Natural killer cell (primary cell): Measurements from ENCODE around the gene SP6. TPM values are rescaled to one million over a fixed set of nuclear protein-coding genes. Genes with fewer than 3 reads are reported as not detected.

Experiments used
- ATAC-seq, 3 donors: fragments of 150-1000 bp in 2 of 3; fragments of 200-7000 bp in 1 of 3; cut with Tn5 transposase; 1 replicate in 1 of 3; 2 replicates in 2 of 3; pipeline ENCODE4 v1.10.0; 2021; ENCODE audit warnings: mild to moderate bottlenecking in 2 of 3, moderate library complexity in 2 of 3
- DNase-seq, 2 donors: peaks; one replicate each; pipeline versions ENCODE4 v3.0.0 to v3.0.0-alpha.2; 2013 to 2021; ENCODE audit warnings: mixed read lengths in 1 of 2
- H3K27ac ChIP-seq: one replicate; pipeline ENCODE4 v1.5.1; 2013; ENCODE audit warnings: mild to moderate bottlenecking, low read length
- H3K27me3 ChIP-seq: one replicate; pipeline ENCODE4 v1.6.1; 2013; ENCODE audit warnings: low read length; ENCODE audit not compliant: control insufficient read depth, insufficient read depth
- H3K36me3 ChIP-seq: one replicate; pipeline ENCODE4 v1.6.1; 2013; ENCODE audit warnings: low read length; ENCODE audit not compliant: control insufficient read depth, insufficient read depth
- H3K4me1 ChIP-seq: one replicate; pipeline ENCODE4 v1.6.1; 2013; ENCODE audit warnings: low read length; ENCODE audit not compliant: control insufficient read depth, insufficient read depth
- H3K4me3 ChIP-seq: one replicate; pipeline ENCODE4 v1.5.1; 2013; ENCODE audit warnings: low read length
- H3K9me3 ChIP-seq: one replicate; pipeline ENCODE4 v1.6.1; 2013; ENCODE audit warnings: low read length; ENCODE audit not compliant: control insufficient read depth, insufficient read depth
- H3K27ac Mint-ChIP-seq, 2 donors: one replicate each; pipeline ENCODE4 v1.8.0; 2022; ENCODE audit warnings: mild to moderate bottlenecking in 2 of 2, mixed read lengths in 2 of 2, moderate library complexity in 1 of 2
- H3K27me3 Mint-ChIP-seq, 2 donors: one replicate each; pipeline ENCODE4 v1.8.0; 2022; ENCODE audit warnings: low read depth in 2 of 2, mixed read lengths in 2 of 2
- H3K36me3 Mint-ChIP-seq: one replicate; pipeline ENCODE4 v1.8.0; 2022; ENCODE audit warnings: mixed read lengths
- H3K4me1 Mint-ChIP-seq, 2 donors: one replicate each; pipeline ENCODE4 v1.8.0; 2022; ENCODE audit warnings: mixed read lengths in 2 of 2
- H3K4me3 Mint-ChIP-seq: one replicate; pipeline ENCODE4 v1.8.0; 2022; ENCODE audit warnings: mild to moderate bottlenecking, moderate library complexity, mixed read lengths
- H3K9me3 Mint-ChIP-seq, 2 donors: one replicate each; pipeline ENCODE4 v1.8.0; 2022; ENCODE audit warnings: mixed read lengths in 2 of 2
- WGBS: methylation state at CpG from one replicate; pipeline ENCODE4 v1.1.7; 2013; ENCODE audit warnings: missing lambda C conversion rate; ENCODE audit not compliant: insufficient coverage; 5-methylcytosine and 5-hydroxymethylcytosine counted together
- intact Hi-C: fragments of 100-400 bp; cut with micrococcal nuclease; formaldehyde crosslinking; loops from one replicate; pipeline ENCODE4 v1.14.2; 2022
- total RNA-seq, 4 donors: library from RNA; stranded (reverse); fragments of 120-200 nt in 1 of 4; gene quantifications; one replicate each; pipeline versions ENCODE4 v1.2.3 to v1.2.4, GENCODE V29; 2013 to 2022
- TF ChIP-seq, protein P1 (sequence below): fragments of 200-600 bp; IDR thresholded peaks from one replicate; pipeline ENCODE4 v1.8.0; 2022; ENCODE audit warnings: antibody characterized with exemption

The SP6 gene
- total RNA-seq, 3 donors from 2014 or later (not counting 1 experiment from before 2014, with no cell fraction given), result 0.09 TPM; not detected in 1

DNA sequence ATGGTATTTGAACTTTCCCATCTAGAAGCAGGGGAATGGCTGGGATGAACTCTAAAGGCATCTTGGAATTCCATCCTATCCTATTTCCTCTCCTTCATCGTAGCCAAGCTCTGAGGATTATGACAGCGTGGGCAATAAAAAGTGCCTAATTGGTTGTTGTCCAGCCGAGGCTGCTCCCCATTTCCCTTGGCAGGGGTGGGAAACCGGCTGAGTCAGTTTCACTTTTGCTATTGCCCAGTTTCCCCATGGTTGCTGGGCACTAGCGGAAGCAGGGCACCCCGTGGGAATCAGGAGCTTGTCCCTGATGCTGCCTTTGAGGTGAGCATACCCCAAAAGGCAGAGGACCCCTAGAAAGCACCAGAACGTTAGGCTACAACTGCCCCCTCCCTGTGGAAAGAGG is 31.3 kb upstream of the SP6 start:
- Histone ChIP-seq H3K4me3 (no peak overlapping the region), H3K27ac (no peak overlapping the region), H3K36me3 (no peaks in the 10 kb centered on the region), H3K9me3 (no peaks in the 10 kb centered on the region), H3K4me1 (peaks cover 8% of the 10 kb centered on the region), H3K27me3 (no peaks in the 10 kb centered on the region)
- no peak for DNase-seq
- peak in 2 of 3 donors; percentile 40 to 49 for ATAC-seq
- no peak overlapping the region for H3K4me3 Mint-ChIP-seq
- H3K27me3 Mint-ChIP-seq, result peaks cover 13% of the 10 kb centered on the region in 2 donors
- H3K36me3 Mint-ChIP-seq, result no peaks in the 10 kb centered on the region
- TF ChIP-seq, protein P1, sequence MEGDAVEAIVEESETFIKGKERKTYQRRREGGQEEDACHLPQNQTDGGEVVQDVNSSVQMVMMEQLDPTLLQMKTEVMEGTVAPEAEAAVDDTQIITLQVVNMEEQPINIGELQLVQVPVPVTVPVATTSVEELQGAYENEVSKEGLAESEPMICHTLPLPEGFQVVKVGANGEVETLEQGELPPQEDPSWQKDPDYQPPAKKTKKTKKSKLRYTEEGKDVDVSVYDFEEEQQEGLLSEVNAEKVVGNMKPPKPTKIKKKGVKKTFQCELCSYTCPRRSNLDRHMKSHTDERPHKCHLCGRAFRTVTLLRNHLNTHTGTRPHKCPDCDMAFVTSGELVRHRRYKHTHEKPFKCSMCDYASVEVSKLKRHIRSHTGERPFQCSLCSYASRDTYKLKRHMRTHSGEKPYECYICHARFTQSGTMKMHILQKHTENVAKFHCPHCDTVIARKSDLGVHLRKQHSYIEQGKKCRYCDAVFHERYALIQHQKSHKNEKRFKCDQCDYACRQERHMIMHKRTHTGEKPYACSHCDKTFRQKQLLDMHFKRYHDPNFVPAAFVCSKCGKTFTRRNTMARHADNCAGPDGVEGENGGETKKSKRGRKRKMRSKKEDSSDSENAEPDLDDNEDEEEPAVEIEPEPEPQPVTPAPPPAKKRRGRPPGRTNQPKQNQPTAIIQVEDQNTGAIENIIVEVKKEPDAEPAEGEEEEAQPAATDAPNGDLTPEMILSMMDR, result no peak
- peaks cover 0 to 6% of the 10 kb centered on the region in 2 donors for H3K4me1 Mint-ChIP-seq
- no peak overlapping the region for H3K27ac Mint-ChIP-seq
- intact Hi-C loops, result no loop called here
- no peaks in the 10 kb centered on the region for H3K9me3 Mint-ChIP-seq
- WGBS, result 20% methylated on average over 7 of the region's 7 CpGs

DNA sequence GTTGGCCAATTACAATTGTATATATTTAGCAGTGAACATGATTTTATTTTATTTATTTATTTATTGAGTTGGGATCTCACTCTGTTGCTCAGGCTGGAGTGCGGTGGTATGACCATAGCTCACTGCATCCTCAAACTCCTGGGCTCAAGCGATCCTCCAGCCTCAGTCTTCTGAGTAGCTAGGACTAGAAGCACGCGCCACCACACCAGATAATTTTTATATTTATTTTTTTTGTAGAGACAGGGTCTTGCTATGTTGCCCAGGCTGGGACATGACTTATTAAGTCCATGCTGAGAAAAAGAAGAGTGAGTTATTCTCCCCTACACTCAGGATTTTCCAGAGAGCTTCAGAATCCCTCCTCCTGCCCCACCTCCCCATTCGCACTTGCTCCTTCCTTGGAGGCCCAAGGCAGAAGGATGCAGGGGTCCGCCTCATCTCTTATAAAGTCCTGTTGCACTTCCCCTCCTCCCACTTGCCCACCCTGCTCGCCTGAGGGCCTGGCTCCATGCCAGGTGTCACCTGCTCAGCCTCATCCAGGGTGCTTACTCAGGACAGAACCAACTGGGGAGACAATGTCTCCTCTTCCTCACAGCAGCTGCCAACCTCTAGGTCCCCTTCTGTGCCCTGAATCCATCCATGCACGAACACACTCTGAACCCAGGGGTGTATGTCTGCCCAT is 29.0 kb upstream of the SP6 start:
- DNase-seq (no peak), ATAC-seq (no peak)
- Histone ChIP-seq H3K27ac (no peak overlapping the region), H3K4me3 (no peak overlapping the region), H3K4me1 (peaks cover 8% of the 10 kb centered on the region), H3K36me3 (no peaks in the 10 kb centered on the region), H3K9me3 (no peaks in the 10 kb centered on the region), H3K27me3 (no peaks in the 10 kb centered on the region)
- intact Hi-C loops, result no loop called here
- Mint-ChIP-seq H3K9me3 (no peaks in the 10 kb centered on the region), H3K4me3 (no peak overlapping the region), H3K27me3 (peaks cover 20 to 26% of the 10 kb centered on the region in 2 donors), H3K36me3 (no peaks in the 10 kb centered on the region), H3K4me1 (peaks cover 0 to 6% of the 10 kb centered on the region in 2 donors), H3K27ac (no peak overlapping the region)
- TF ChIP-seq, protein P1, result no peak
- WGBS, result 84% methylated on average over 5 of the region's 8 CpGs

DNA sequence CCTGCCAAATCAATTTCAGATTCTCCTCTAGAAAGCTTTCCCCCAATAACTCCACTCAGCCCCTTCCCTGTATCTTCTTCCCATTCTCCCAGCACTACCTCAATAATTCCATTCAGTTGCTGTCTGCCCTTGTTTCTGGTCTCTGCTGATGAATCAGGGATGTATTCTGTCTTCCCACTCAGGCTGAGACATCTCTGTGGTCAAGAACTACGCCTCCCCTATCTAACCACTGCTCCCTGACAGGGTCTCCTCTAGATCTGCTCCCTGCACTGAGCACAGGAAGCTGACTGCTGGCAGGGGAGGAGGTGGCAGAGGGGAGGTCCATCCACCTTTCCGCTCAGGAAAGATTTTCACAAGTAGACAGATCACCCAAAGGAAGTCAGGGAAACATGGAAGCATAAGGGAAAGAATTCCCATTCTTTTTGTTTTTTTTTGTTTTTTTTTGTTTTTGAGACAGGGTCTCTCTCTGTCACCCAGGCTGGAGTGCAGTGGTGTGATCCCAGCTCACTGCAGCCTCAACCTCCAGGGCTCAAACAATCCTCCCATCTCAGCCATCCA is 28.1 kb upstream of the SP6 start:
- WGBS, result 84% methylated on average over 1 of the region's 2 CpGs
- H3K36me3 Mint-ChIP-seq, result no peaks in the 10 kb centered on the region

More for the DNA sequence above, 28.1 kb upstream of the SP6 start:
- Mint-ChIP-seq H3K9me3 (no peaks in the 10 kb centered on the region), H3K4me1 (peaks cover 0 to 6% of the 10 kb centered on the region in 2 donors), H3K27ac (no peak overlapping the region), H3K27me3 (peaks cover 22 to 33% of the 10 kb centered on the region in 2 donors), H3K4me3 (no peak overlapping the region)
- peaks cover 8% of the 10 kb centered on the region for H3K4me1 ChIP-seq
- DNase-seq, result no peak
- TF ChIP-seq, protein P1, result no peak
- intact Hi-C loops, result no loop called here
- ATAC-seq, result no peak
- no peaks in the 10 kb centered on the region for H3K9me3 ChIP-seq
- H3K4me3 ChIP-seq, result no peak overlapping the region
- no peak overlapping the region for H3K27ac ChIP-seq
- no peaks in the 10 kb centered on the region for H3K27me3 ChIP-seq
- H3K36me3 ChIP-seq, result no peaks in the 10 kb centered on the region
